ENCODE measurements around the gene HNRNPUL1.

DNA sequence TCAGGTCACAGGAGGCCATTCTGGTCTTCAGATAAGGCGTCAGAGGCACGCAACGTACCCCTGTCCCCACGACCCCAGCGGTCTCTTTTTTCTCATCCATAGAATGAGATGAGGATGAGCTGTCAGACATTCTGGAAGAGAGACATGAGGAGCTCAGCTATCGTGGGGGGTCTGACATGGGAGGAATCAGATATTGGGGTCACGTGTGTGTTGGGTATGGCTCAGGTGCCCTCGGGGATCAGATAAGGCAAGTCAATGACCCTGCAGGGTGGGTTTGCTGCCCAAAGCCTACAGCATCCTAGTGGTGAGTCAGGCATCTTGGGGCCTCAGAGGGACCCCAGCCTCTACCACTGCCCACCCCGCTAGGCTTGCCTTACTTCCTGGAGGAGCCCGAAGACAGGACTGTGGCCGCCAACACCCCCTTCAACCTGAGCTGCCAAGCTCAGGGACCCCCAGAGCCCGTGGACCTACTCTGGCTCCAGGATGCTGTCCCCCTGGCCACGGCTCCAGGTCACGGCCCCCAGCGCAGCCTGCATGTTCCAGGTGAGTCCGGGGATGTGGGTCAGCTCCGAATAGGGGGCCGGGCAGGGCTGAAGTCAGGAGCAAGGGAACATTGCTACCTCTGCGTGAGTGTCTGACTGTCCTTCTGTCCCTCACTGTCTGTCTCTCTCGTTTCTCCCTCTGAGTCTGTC lies 42.5 kb upstream of the HNRNPUL1 start:
- TF ChIP-seq, protein P1, sequence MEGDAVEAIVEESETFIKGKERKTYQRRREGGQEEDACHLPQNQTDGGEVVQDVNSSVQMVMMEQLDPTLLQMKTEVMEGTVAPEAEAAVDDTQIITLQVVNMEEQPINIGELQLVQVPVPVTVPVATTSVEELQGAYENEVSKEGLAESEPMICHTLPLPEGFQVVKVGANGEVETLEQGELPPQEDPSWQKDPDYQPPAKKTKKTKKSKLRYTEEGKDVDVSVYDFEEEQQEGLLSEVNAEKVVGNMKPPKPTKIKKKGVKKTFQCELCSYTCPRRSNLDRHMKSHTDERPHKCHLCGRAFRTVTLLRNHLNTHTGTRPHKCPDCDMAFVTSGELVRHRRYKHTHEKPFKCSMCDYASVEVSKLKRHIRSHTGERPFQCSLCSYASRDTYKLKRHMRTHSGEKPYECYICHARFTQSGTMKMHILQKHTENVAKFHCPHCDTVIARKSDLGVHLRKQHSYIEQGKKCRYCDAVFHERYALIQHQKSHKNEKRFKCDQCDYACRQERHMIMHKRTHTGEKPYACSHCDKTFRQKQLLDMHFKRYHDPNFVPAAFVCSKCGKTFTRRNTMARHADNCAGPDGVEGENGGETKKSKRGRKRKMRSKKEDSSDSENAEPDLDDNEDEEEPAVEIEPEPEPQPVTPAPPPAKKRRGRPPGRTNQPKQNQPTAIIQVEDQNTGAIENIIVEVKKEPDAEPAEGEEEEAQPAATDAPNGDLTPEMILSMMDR (conservative IDR thresholded peaks at IDR 0.05; ENCODE audit: low read depth, low read length) = no peak
- TF ChIP-seq EZH2phosphoT487 (IDR thresholded peaks at IDR 0.05; ENCODE audit: borderline replicate concordance, low read length) (no peak), EZH2 (IDR thresholded peaks at IDR 0.05; ENCODE audit: low read length, unreplicated experiment) (no peak)
